Endothelial cell (in vitro differentiated cells): Measurements from ENCODE around the gene ITM2B. TPM values are rescaled to one million over a fixed set of nuclear protein-coding genes. Genes with fewer than 3 reads are reported as not detected.

Experiments
- DNase-seq: peaks from one replicate; pipeline ENCODE4 v3.0.0; 2021; ENCODE audit warnings: low spot score
- H3K27ac Mint-ChIP-seq: one replicate; pipeline ENCODE4 v1.8.0; 2021; ENCODE audit warnings: mixed read lengths, inconsistent platforms; ENCODE audit not compliant: unreplicated experiment
- H3K27me3 Mint-ChIP-seq: one replicate; pipeline ENCODE4 v1.8.0; 2021; ENCODE audit warnings: mild to moderate bottlenecking, moderate library complexity, mixed read lengths, inconsistent platforms; ENCODE audit not compliant: unreplicated experiment
- H3K36me3 Mint-ChIP-seq: one replicate; pipeline ENCODE4 v1.8.0; 2021; ENCODE audit warnings: mild to moderate bottlenecking, low read depth, mixed read lengths, inconsistent platforms; ENCODE audit not compliant: unreplicated experiment
- H3K4me1 Mint-ChIP-seq: one replicate; pipeline ENCODE4 v1.8.0; 2021; ENCODE audit warnings: mild to moderate bottlenecking, mixed read lengths, inconsistent platforms; ENCODE audit not compliant: unreplicated experiment
- H3K4me3 Mint-ChIP-seq: one replicate; pipeline ENCODE4 v1.8.0; 2021; ENCODE audit warnings: mild to moderate bottlenecking, mixed read lengths, inconsistent platforms; ENCODE audit not compliant: unreplicated experiment
- H3K9me3 Mint-ChIP-seq: one replicate; pipeline ENCODE4 v1.8.0; 2021; ENCODE audit warnings: mixed read lengths, inconsistent platforms; ENCODE audit not compliant: unreplicated experiment
- CTCF ChIP-seq: fragments of 200-600 bp; sonication (generic); IDR thresholded peaks from one replicate; pipeline ENCODE4 v1.5.0; 2021; ENCODE audit warnings: antibody characterized with exemption; ENCODE audit not compliant: unreplicated experiment
- long read RNA-seq: library from polyadenylated mRNA; unstranded; transcript quantifications from one replicate; pipeline ENCODE4 v2.0.0, GENCODE V29; 2020; ENCODE audit not compliant: unreplicated experiment
- total RNA-seq: library from RNA; stranded (reverse); fragmentation: NEBNext Ultra II Directional; extraction: Animal tissue kit (Norgen Biotek cat#: 25700); gene quantifications from one replicate; pipeline ENCODE4 v1.2.1, GENCODE V29; 2021; ENCODE audit not compliant: unreplicated experiment

The ITM2B gene
- total RNA-seq = 448 TPM
- long read RNA-seq, full-length matches to known transcripts = 402 of 447 reads
- long read RNA-seq, partial matches to known transcripts = 35 of 447 reads
- long read RNA-seq, other reads (novel, unspliced or antisense) = 10 of 447 reads

- Mint-ChIP-seq H3K9me3 (no peaks in the 10 kb centered on the region), H3K36me3 (peaks cover 11% of the 10 kb centered on the region), H3K27ac (peak within 1 kb of the TSS; percentile 96), H3K4me3 (peak within 1 kb of the TSS; percentile 99), H3K27me3 (peaks cover 9% of the 10 kb centered on the region), H3K4me1 (peaks cover 33% of the 10 kb centered on the region)
- TF ChIP-seq CTCF = peak; percentile 17
- DNase-seq = peak; percentile 72
Measured at GRCh38 chr13:48233046-48233888, at the start of gene ITM2B. Gene ITM2B (plus strand): TSS chr13:48233206. CDS start chr13:48233361, 155 bp downstream.

- no peaks in the 10 kb centered on the region for H3K4me1 Mint-ChIP-seq
- H3K27me3 Mint-ChIP-seq = no peaks in the 10 kb centered on the region
- no peak for DNase-seq
- no peaks in the 10 kb centered on the region for H3K36me3 Mint-ChIP-seq
- no peak overlapping the region for H3K27ac Mint-ChIP-seq
- TF ChIP-seq CTCF = no peak
- no peak overlapping the region for H3K4me3 Mint-ChIP-seq
- no peaks in the 10 kb centered on the region for H3K9me3 Mint-ChIP-seq
Measured at GRCh38 chr13:48184260-48184659, 48.7 kb upstream of the ITM2B start.

GRCh38 chr13:48185018-48185417 is 48.0 kb upstream of the ITM2B start:
- no peaks in the 10 kb centered on the region for H3K4me1 Mint-ChIP-seq
- no peak for TF ChIP-seq CTCF
- no peak overlapping the region for H3K27ac Mint-ChIP-seq
- DNase-seq = no peak
- H3K9me3 Mint-ChIP-seq = no peaks in the 10 kb centered on the region
- no peaks in the 10 kb centered on the region for H3K36me3 Mint-ChIP-seq
- H3K27me3 Mint-ChIP-seq = peaks cover 1% of the 10 kb centered on the region
- H3K4me3 Mint-ChIP-seq = no peak overlapping the region

GRCh38 chr13:48186722-48187121 is 46.3 kb upstream of the ITM2B start:
- Mint-ChIP-seq H3K9me3 (no peaks in the 10 kb centered on the region), H3K27ac (no peak overlapping the region), H3K36me3 (no peaks in the 10 kb centered on the region), H3K4me3 (no peak overlapping the region), H3K27me3 (peaks cover 1% of the 10 kb centered on the region), H3K4me1 (no peaks in the 10 kb centered on the region)
- no peak for DNase-seq
- no peak for TF ChIP-seq CTCF

GRCh38 chr13:48188131-48188530 is 44.9 kb upstream of the ITM2B start:
- Mint-ChIP-seq H3K36me3 (no peaks in the 10 kb centered on the region), H3K9me3 (no peaks in the 10 kb centered on the region), H3K27ac (no peak overlapping the region), H3K27me3 (peaks cover 1% of the 10 kb centered on the region), H3K4me3 (no peak overlapping the region), H3K4me1 (no peaks in the 10 kb centered on the region)
- TF ChIP-seq CTCF = no peak
- DNase-seq = no peak
